PC-3 (cell line): ENCODE measurements around the gene POLL. TPM values are rescaled to one million over a fixed set of nuclear protein-coding genes. Genes with fewer than 3 reads are reported as not detected.

Experiments
- ATAC-seq: fragments of 200-7000 bp; cut with Tn5 transposase; 2 replicates; pipeline ENCODE4 v1.9.1; 2020; ENCODE audit warnings: mild to moderate bottlenecking, moderate library complexity
- BruUV-seq: library from RNA; stranded (reverse); fragments of 400-500 nt; replicated peaks from 2 replicates; lab custom pipeline; 2021; lab: Mats Ljungman, UMichigan
- CTCF ChIA-PET: fragments of 300-600 bp; sonication (Branson Sonifier 250); formaldehyde crosslinking; loops from one replicate; lab custom pipeline; 2022; ENCODE audit warnings: antibody characterized with exemption; lab: Charles Lee
- POLR2A ChIA-PET: fragments of 300-600 bp; sonication (Branson Sonifier 250); formaldehyde crosslinking; loops from one replicate; lab custom pipeline; 2022; ENCODE audit warnings: antibody characterized with exemption; ENCODE audit not compliant: unreplicated experiment; lab: Charles Lee
- DNase-seq: peaks from one replicate; pipeline ENCODE4 v3.0.0-alpha.2; 2015
- H2AFZ ChIP-seq: fragments of 300-600 bp; sonication (generic); 2 replicates; pipeline ENCODE4 v1.6.0; 2016; ENCODE audit warnings: antibody characterized with exemption, low read length
- H3F3A ChIP-seq: fragments of 300-600 bp; sonication (generic); one replicate; pipeline ENCODE4 v1.6.0; 2017; ENCODE audit warnings: antibody characterized with exemption, low read length, control low read depth, mild to moderate bottlenecking; ENCODE audit not compliant: unreplicated experiment
- H3K27ac ChIP-seq: fragments of 300-600 bp; sonication (generic); 2 replicates; pipeline ENCODE4 v1.5.1; 2016; ENCODE audit warnings: mild to moderate bottlenecking, low read length
- H3K27me3 ChIP-seq: fragments of 300-600 bp; sonication (generic); 2 replicates; pipeline ENCODE4 v1.6.1; 2016; ENCODE audit warnings: low read length, mixed read lengths
- H3K36me3 ChIP-seq: fragments of 300-600 bp; sonication (generic); 2 replicates; pipeline ENCODE4 v1.6.1; 2016; ENCODE audit warnings: low read depth, mixed run types, low read length, mixed read lengths
- H3K4me1 ChIP-seq: fragments of 300-600 bp; sonication (generic); 2 replicates; pipeline ENCODE4 v1.5.1; 2016; ENCODE audit warnings: low read length; ENCODE audit not compliant: insufficient read depth
- H3K4me2 ChIP-seq: fragments of 300-600 bp; sonication (generic); 2 replicates; pipeline ENCODE4 v1.6.0; 2016; ENCODE audit warnings: low read length
- H3K4me3 ChIP-seq: fragments of 300-600 bp; sonication (generic); 2 replicates; pipeline ENCODE4 v1.5.1; 2016; ENCODE audit warnings: mild to moderate bottlenecking, low read length, mixed read lengths
- H3K79me2 ChIP-seq: fragments of 300-600 bp; sonication (generic); 2 replicates; pipeline ENCODE4 v1.6.1; 2017; ENCODE audit warnings: low read length, mixed read lengths
- H3K9ac ChIP-seq: fragments of 300-600 bp; sonication (generic); 2 replicates; pipeline ENCODE4 v1.6.0; 2016; ENCODE audit warnings: mild to moderate bottlenecking, low read length
- H3K9me2 ChIP-seq: fragments of 300-600 bp; sonication (generic); replicated peaks from 2 replicates; pipeline ENCODE4 v1.6.1; 2016; ENCODE audit warnings: mixed run types, low read length, mixed read lengths
- H3K9me3 ChIP-seq: fragments of 300-600 bp; sonication (generic); 2 replicates; pipeline ENCODE4 v1.6.1; 2016; ENCODE audit warnings: low read length, mixed read lengths
- H4K20me1 ChIP-seq: fragments of 300-600 bp; sonication (generic); 2 replicates; pipeline ENCODE4 v1.6.1; 2016; ENCODE audit warnings: low read length, mixed read lengths
- CTCF ChIP-seq: fragments of 300-600 bp; sonication (generic); conservative IDR thresholded peaks from 2 replicates; pipeline ENCODE4 v1.5.1; 2017; ENCODE audit warnings: antibody characterized with exemption, low read depth, mild to moderate bottlenecking, low read length
- EZH2 ChIP-seq: fragments of 300-600 bp; sonication (generic); IDR thresholded peaks from one replicate; pipeline ENCODE4 v1.6.1; 2017; ENCODE audit warnings: antibody characterized with exemption, mild to moderate bottlenecking, low read length; ENCODE audit not compliant: unreplicated experiment
- EZH2phosphoT487 ChIP-seq: fragments of 300-600 bp; sonication (generic); IDR thresholded peaks from 2 replicates; pipeline ENCODE4 v1.6.1; 2018; ENCODE audit warnings: mild to moderate bottlenecking, antibody characterized with exemption, low read length, borderline replicate concordance
- intact Hi-C: fragments of 100-400 bp; cut with micrococcal nuclease; formaldehyde crosslinking; loops from 2 replicates; pipeline ENCODE4 v1.9.0; 2023
- total RNA-seq: library from RNA; depleted of rRNA; stranded (reverse); fragments of >200 nt; gene quantifications from 2 replicates; pipeline ENCODE4 v1.2.3, GENCODE V29; 2014

Gene POLL
- total RNA-seq, 1 experiment from 2014 or later: 10.9 TPM

DNA sequence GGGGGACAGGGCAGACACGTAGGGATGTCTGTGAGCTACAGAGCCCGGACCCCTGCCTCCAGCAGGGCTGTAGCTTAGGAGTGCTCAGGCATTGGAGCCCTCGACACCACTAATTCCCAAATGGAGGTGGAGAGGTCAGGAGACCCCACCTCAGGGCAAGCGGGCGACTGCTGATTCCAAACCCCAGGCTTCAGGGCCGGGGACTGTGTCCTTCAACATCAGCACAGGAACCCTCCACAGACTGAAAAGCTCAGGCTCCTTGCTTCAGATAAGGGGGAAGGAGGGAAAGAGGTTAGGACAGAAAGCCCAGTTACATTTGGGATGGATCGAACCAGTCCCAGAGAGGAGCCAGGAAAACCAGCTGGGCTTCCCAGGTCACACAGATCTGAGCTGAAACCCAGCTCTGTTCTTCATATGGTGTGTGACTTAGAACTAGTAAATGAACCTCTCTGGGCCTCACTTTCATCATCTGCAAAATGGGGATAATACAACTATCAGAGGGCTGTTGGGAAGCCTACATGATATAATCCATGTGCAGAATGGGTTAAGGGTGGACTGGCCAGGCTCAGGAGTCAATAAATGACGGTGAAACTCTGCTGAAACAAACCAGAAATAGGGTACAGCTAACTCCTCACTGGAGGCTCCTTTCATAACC, 16.7 kb downstream of the POLL start:
- no peaks in the 10 kb centered on the region for H3K36me3 ChIP-seq
- H3K4me2 ChIP-seq: no peak overlapping the region
- H3K4me1 ChIP-seq: peaks cover 11% of the 10 kb centered on the region; the same call in 1 of the 2 replicates
- intact Hi-C loops: no loop called here
- H3K79me2 ChIP-seq: no peaks in the 10 kb centered on the region
- H3K27ac ChIP-seq: no peak overlapping the region
- no peak for TF ChIP-seq CTCF
- TF ChIP-seq EZH2: no peak
- TF ChIP-seq EZH2phosphoT487: no peak
- no peaks in the 10 kb centered on the region for H3K27me3 ChIP-seq
- no peak overlapping the region for H2AFZ ChIP-seq
- ChIA-PET POLR2A (interaction anchor here (0.6 kb wide), 1 partner anchor 216 kb away, joined by 8 read pairs; no protein-coding TSS in a partner anchor), CTCF (interaction anchor here (0.8 to 0.9 kb wide), 2 partner anchors 17 to 270 kb away, joined by 4 to 8 read pairs; partner anchors contain the start of genes DPCD and POLL)
- H3F3A ChIP-seq: no peaks in the 10 kb centered on the region
- no TSS peak for BruUV-seq
- no peaks in the 10 kb centered on the region for H3K9me3 ChIP-seq
- DNase-seq: no peak
- H3K4me3 ChIP-seq: no peak overlapping the region
- no peak overlapping the region for H3K9ac ChIP-seq
- H3K9me2 ChIP-seq: no peaks in the 10 kb centered on the region
- H4K20me1 ChIP-seq: no peaks in the 10 kb centered on the region
- ATAC-seq: no peak

GRCh38 chr10:101570428-101571270, 17.4 kb downstream of the POLL start:
- Histone ChIP-seq H3K9ac (peak overlapping the region; percentile 61; the same call in 1 of the 2 replicates), H3K9me3 (no peaks in the 10 kb centered on the region), H3F3A (no peaks in the 10 kb centered on the region), H3K4me3 (peak overlapping the region; percentile 82), H4K20me1 (no peaks in the 10 kb centered on the region), H3K4me2 (peak overlapping the region; percentile 99), H3K27ac (no peak overlapping the region), H3K27me3 (no peaks in the 10 kb centered on the region), H2AFZ (peak overlapping the region; percentile 88), H3K4me1 (peaks cover 11% of the 10 kb centered on the region; the same call in 1 of the 2 replicates), H3K36me3 (no peaks in the 10 kb centered on the region), H3K9me2 (no peaks in the 10 kb centered on the region), H3K79me2 (no peaks in the 10 kb centered on the region)
- DNase-seq (peak; percentile 9), ATAC-seq (peak; percentile 37)
- intact Hi-C loops: loop anchor here (1.0 kb wide), 2 partner anchors 33 to 357 kb away; no protein-coding TSS in a partner anchor
- ChIA-PET CTCF (interaction anchor here (0.6 to 1.0 kb wide), 8 partner anchors 18 to 409 kb away, joined by 3 to 11 read pairs (median 4); partner anchors contain the start of genes DPCD and POLL), POLR2A (interaction anchor here (0.6 kb wide), 1 partner anchor 215 kb away, joined by 8 read pairs; no protein-coding TSS in a partner anchor)
- 0 out of 2 replicates have a peak, but pooled peaks have one; percentile 22 for TF ChIP-seq CTCF
- TF ChIP-seq EZH2phosphoT487: no peak
- no TSS peak for BruUV-seq
